IPS-18a (cell line): ENCODE measurements around the gene KDSR.

Experiments
- H3K27ac ChIP-seq: one replicate; pipeline ENCODE4 v1.5.1; 2013; ENCODE audit warnings: low read length
- H3K27me3 ChIP-seq: one replicate; pipeline ENCODE4 v1.6.1; 2013; ENCODE audit warnings: mild to moderate bottlenecking, low read length; ENCODE audit not compliant: control insufficient read depth, insufficient read depth
- H3K36me3 ChIP-seq: one replicate; pipeline ENCODE4 v1.6.1; 2013; ENCODE audit warnings: low read depth, low read length; ENCODE audit not compliant: control insufficient read depth
- H3K4me1 ChIP-seq: one replicate; pipeline ENCODE4 v1.6.1; 2013; ENCODE audit warnings: low read depth, low read length; ENCODE audit not compliant: control insufficient read depth
- H3K4me3 ChIP-seq: one replicate; pipeline ENCODE4 v1.5.1; 2013; ENCODE audit warnings: low read length
- H3K9ac ChIP-seq: one replicate; pipeline ENCODE4 v1.6.1; 2013; ENCODE audit warnings: mild to moderate bottlenecking, low read length, moderate library complexity
- H3K9me3 ChIP-seq: one replicate; pipeline ENCODE4 v1.6.1; 2013; ENCODE audit warnings: low read depth, low read length; ENCODE audit not compliant: control insufficient read depth

The KDSR gene

GRCh38 chr18:63312019-63312409 lies 55.0 kb downstream of the KDSR start:
- no peak overlapping the region for H3K4me3 ChIP-seq
- H3K27ac ChIP-seq = no peak overlapping the region
- no peaks in the 10 kb centered on the region for H3K4me1 ChIP-seq
- H3K36me3 ChIP-seq = no peaks in the 10 kb centered on the region
- no peaks in the 10 kb centered on the region for H3K9me3 ChIP-seq
- peaks cover 6% of the 10 kb centered on the region for H3K27me3 ChIP-seq
- H3K9ac ChIP-seq = no peak overlapping the region

- Histone ChIP-seq H3K27ac (no peak overlapping the region), H3K9me3 (no peaks in the 10 kb centered on the region), H3K4me3 (no peak overlapping the region), H3K4me1 (no peaks in the 10 kb centered on the region), H3K9ac (no peak overlapping the region), H3K36me3 (no peaks in the 10 kb centered on the region), H3K27me3 (no peaks in the 10 kb centered on the region)
These were observed 55.6 kb downstream of the KDSR start for GRCh38 chr18:63311118-63312018.

GRCh38 chr18:63309422-63309821 lies 57.6 kb downstream of the KDSR start:
- no peaks in the 10 kb centered on the region for H3K4me1 ChIP-seq
- H3K36me3 ChIP-seq = no peaks in the 10 kb centered on the region
- H3K27ac ChIP-seq = no peak overlapping the region
- H3K9me3 ChIP-seq = no peaks in the 10 kb centered on the region
- H3K9ac ChIP-seq = no peak overlapping the region
- H3K4me3 ChIP-seq = no peak overlapping the region
- no peaks in the 10 kb centered on the region for H3K27me3 ChIP-seq

- H3K4me3 ChIP-seq = no peak overlapping the region
- no peaks in the 10 kb centered on the region for H3K9me3 ChIP-seq
- H3K36me3 ChIP-seq = no peaks in the 10 kb centered on the region
- no peaks in the 10 kb centered on the region for H3K4me1 ChIP-seq
- H3K27ac ChIP-seq = no peak overlapping the region
- no peaks in the 10 kb centered on the region for H3K27me3 ChIP-seq
- no peak overlapping the region for H3K9ac ChIP-seq
These were observed 59.3 kb downstream of the KDSR start for GRCh38 chr18:63307551-63308200.

GRCh38 chr18:63306819-63307550 lies 60.0 kb downstream of the KDSR start:
- Histone ChIP-seq H3K4me1 (no peaks in the 10 kb centered on the region), H3K9ac (no peak overlapping the region), H3K4me3 (no peak overlapping the region), H3K27ac (no peak overlapping the region), H3K27me3 (no peaks in the 10 kb centered on the region), H3K9me3 (no peaks in the 10 kb centered on the region), H3K36me3 (no peaks in the 10 kb centered on the region)

- no peak overlapping the region for H3K4me3 ChIP-seq
- no peak overlapping the region for H3K9ac ChIP-seq
- no peak overlapping the region for H3K27ac ChIP-seq
- no peaks in the 10 kb centered on the region for H3K4me1 ChIP-seq
- no peaks in the 10 kb centered on the region for H3K27me3 ChIP-seq
- no peaks in the 10 kb centered on the region for H3K36me3 ChIP-seq
- no peaks in the 10 kb centered on the region for H3K9me3 ChIP-seq
These were observed 60.8 kb downstream of the KDSR start for GRCh38 chr18:63306249-63306648.

- no peak overlapping the region for H3K9ac ChIP-seq
- no peaks in the 10 kb centered on the region for H3K9me3 ChIP-seq
- H3K36me3 ChIP-seq = no peaks in the 10 kb centered on the region
- H3K27me3 ChIP-seq = no peaks in the 10 kb centered on the region
- H3K4me3 ChIP-seq = no peak overlapping the region
- no peaks in the 10 kb centered on the region for H3K4me1 ChIP-seq
- H3K27ac ChIP-seq = no peak overlapping the region
These were observed 63.5 kb downstream of the KDSR start for GRCh38 chr18:63303547-63303946.

GRCh38 chr18:63302636-63303405 lies 64.2 kb downstream of the KDSR start:
- Histone ChIP-seq H3K27ac (no peak overlapping the region), H3K9me3 (no peaks in the 10 kb centered on the region), H3K9ac (no peak overlapping the region), H3K36me3 (no peaks in the 10 kb centered on the region), H3K4me1 (no peaks in the 10 kb centered on the region), H3K27me3 (no peaks in the 10 kb centered on the region), H3K4me3 (no peak overlapping the region)

- H3K9ac ChIP-seq = no peak overlapping the region
- no peaks in the 10 kb centered on the region for H3K36me3 ChIP-seq
- no peaks in the 10 kb centered on the region for H3K27me3 ChIP-seq
- no peaks in the 10 kb centered on the region for H3K4me1 ChIP-seq
- no peaks in the 10 kb centered on the region for H3K9me3 ChIP-seq
- H3K4me3 ChIP-seq = no peak overlapping the region
- H3K27ac ChIP-seq = no peak overlapping the region
These were observed 64.8 kb downstream of the KDSR start for GRCh38 chr18:63302220-63302619.

- no peaks in the 10 kb centered on the region for H3K27me3 ChIP-seq
- no peak overlapping the region for H3K27ac ChIP-seq
- no peaks in the 10 kb centered on the region for H3K9me3 ChIP-seq
- no peak overlapping the region for H3K9ac ChIP-seq
- H3K4me1 ChIP-seq = no peaks in the 10 kb centered on the region
- H3K36me3 ChIP-seq = no peaks in the 10 kb centered on the region
- H3K4me3 ChIP-seq = no peak overlapping the region
These were observed 65.6 kb downstream of the KDSR start for GRCh38 chr18:63301434-63301833.
